Lower leg skin (tissue), 3 donors: ENCODE data around the gene ZFYVE28.

ENCODE experiments used
- POLR2A ChIP-seq, 2 donors: fragments of 450-650 bp; IDR thresholded peaks; one replicate each; pipeline ENCODE4 v1.6.1; 2016 to 2017; ENCODE audit warnings: antibody characterized with exemption in 2 of 2, mild to moderate bottlenecking in 1 of 2, moderate library complexity in 1 of 2
- TF ChIP-seq, protein P1 (sequence below), 3 donors: fragments of 450-650 bp; IDR thresholded peaks; one replicate each; pipeline ENCODE4 v1.5.1; 2016; ENCODE audit warnings: antibody characterized with exemption in 3 of 3, mild to moderate bottlenecking in 3 of 3, moderate library complexity in 2 of 3

DNA sequence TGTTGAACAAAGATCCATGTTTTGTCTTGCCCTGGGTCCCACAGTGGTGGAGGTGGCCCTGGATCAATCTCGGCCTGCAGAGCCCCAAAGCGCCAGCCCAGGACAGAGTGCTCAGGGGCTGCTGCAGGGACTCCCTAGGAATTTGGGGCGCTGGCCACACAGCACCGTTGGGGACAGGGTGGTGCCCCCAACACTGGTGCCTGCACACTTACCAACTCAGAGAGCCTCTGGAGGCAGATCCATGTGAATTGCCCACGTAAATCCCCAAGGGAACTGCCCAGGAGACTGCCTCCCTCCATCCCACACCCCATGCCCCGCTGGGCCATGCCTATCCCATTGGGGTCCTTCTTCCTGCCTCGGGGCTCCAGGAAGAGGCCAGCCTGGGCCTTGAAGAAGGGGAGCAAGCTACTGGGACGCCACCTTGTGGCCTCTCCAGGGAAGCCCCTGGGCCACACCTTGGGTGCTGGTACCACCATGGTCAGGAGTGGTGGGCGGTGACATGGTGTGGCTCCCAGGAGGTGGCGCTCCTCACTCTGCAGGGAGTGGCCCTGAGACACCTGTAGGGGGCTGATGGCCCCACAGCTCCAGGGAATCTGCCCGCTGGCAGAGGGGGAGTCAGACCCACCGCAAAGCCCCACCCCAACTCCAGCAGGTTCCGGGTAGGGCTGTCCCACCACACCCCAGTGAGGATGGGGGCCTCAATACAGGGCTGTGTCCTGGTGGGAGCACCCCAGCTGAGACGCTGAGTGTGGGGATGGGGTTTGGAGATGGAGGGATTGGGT lies 23.1 kb upstream of the ZFYVE28 start:
- no peak for TF ChIP-seq POLR2A (IDR thresholded peaks at IDR 0.05)
- TF ChIP-seq, protein P1, sequence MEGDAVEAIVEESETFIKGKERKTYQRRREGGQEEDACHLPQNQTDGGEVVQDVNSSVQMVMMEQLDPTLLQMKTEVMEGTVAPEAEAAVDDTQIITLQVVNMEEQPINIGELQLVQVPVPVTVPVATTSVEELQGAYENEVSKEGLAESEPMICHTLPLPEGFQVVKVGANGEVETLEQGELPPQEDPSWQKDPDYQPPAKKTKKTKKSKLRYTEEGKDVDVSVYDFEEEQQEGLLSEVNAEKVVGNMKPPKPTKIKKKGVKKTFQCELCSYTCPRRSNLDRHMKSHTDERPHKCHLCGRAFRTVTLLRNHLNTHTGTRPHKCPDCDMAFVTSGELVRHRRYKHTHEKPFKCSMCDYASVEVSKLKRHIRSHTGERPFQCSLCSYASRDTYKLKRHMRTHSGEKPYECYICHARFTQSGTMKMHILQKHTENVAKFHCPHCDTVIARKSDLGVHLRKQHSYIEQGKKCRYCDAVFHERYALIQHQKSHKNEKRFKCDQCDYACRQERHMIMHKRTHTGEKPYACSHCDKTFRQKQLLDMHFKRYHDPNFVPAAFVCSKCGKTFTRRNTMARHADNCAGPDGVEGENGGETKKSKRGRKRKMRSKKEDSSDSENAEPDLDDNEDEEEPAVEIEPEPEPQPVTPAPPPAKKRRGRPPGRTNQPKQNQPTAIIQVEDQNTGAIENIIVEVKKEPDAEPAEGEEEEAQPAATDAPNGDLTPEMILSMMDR (IDR thresholded peaks at IDR 0.05): no peak
